NOMO-1 treated with DMSO at 0.1 percent for 48 hours (cell line): ENCODE data around the gene GRIA2.
"Not testable (repeated sequence)": the region's sequence is repeated elsewhere in the genome, so short reads cannot be mapped to it uniquely, and the experiment has no call there.

Experiments
- DNase-seq: peaks from one replicate; lab custom pipeline; 2025; ENCODE audit not compliant: unreplicated experiment; lab: John Stamatoyannopoulos, UW

GRIA2 gene

DNA sequence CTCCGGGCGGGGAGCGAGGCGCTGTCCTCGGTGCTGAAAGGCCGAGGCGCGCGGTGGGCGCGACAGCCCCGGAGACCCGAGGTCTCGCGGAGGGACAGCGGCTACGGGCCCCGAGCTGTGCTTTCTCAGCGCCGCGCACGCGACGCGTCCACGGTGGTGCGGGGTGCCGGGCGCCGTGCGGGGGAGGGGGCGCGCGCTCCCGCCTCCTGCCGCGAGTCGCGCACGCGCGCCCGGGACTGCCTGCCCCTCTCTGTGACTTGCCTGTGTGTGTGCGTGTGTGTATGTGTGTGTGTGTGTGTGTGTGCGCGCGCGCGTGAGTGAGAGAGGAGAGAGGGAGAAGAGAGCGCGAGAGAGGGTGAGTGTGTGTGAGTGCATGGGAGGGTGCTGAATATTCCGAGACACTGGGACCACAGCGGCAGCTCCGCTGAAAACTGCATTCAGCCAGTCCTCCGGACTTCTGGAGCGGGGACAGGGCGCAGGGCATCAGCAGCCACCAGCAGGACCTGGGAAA is at the start of gene GRIA2:
TSS of gene GRIA2 (plus strand) at position 358 of the 511 bp plus-strand sequence. CDS start 315 bp downstream, outside the sequence.
- DNase-seq, result no peak

DNA sequence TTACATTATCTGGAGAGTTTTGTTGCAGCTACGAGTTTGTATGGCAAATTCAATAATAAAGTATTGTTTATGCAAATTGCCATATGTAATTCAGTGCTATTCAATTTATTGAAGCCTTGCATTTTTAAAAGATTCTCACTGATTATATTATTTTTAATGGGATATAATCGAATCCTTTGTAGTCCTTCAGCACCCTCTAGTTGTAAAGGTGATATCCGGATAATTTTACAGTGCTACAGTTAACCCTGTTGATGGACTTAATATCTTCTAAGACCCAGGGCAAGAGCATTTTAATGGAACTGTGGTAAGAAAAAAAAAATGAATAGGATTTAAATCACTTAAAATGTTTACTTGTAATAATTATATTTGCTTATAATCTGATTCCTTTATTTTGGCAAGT is 48.5 kb upstream of the GRIA2 start:
- DNase-seq, result no peak

DNA sequence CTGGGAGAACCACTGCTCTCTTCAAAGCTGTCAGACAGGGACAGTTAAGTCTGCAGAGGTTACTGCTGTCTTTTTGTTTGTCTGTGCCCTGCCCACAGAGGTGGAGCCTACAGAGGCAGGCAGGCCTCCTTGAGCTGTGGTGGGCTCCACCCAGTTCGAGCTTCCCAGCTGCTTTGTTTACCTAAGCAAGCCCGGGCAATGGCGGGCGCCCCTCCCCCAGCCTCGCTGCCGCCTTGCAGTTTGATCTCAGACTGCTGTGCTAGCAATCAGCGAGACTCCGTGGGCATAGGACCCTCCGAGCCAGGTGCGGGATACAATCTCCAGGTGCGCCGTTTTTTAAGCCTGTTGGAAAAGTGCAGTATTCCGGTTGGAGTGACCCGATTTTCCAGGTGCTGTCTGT is 40.3 kb upstream of the GRIA2 start:
- not testable (repeated sequence) for DNase-seq

DNA sequence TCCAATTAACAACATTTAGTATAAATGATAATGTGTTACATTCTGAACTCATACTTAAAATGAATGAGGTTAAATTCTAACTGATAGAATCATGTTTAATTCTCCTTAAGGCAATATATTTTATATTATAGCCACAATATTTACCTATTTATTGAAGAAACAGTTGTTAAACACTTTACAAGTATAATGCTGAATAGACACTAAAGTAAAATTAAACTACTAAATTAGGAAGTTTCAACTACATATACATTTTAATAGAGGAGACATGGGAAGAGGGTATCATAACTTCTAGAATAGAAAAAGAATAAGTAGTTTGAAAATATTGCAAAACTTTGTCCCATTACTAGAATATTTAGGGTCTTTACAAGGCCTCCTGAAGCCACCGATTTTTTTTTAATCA is 36.2 kb upstream of the GRIA2 start:
- DNase-seq, result no peak

DNA sequence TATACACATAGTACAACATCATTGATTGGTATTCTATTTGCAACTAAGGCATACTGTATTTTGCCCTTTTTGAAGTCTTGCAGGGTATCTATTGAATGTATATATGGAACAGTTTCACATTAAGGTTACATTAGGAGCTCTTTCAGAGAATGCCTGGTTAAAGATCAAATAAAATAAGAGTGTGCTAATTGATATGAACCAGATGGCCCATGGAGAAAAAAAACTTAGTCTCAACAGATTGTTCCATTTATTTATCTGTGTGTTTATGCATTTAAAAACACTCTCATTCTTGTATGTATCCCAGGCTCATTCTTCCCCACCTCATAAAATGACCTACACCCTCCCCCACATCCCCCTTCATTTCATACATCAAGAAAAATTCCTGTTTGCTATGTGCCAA is 35.2 kb upstream of the GRIA2 start:
- DNase-seq, result no peak

DNA sequence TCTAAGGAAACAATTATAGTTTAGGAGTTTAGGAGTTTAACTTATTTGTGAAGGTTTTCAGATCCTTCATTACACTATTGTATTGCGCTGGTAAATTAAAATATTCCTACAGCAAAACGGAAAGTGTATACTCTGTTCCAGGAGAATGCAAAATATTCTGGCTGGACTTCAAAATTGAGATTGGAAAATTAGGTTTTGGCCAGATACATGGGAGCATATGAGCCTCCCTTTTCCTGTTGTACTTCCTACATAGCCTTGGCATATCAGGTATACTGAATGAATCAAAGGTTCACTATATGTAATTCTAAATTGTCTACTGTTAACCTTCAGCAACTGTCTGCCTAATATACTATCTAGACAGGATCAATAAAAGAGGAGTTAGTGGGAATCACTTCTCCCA is 25.2 kb upstream of the GRIA2 start:
- DNase-seq, result no peak

DNA sequence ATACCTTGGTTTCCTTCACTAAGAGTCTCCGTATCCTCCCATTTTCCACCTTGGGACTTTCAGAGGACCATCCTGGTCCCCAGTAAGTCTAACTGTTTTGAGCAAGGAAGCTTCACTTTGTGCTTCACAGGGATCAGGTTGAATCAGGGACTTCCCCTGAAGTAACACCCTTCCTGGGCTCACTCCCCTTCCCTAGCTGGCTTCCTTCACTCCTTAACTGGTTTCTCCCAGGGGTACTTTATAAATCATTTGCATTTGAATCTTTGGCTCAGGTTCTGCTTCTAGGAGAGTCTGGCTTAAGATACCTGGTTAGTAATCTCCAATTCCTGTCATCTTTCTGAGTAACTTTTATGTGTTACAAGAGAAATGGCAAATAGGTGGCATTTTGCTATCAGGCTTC is 24.5 kb upstream of the GRIA2 start:
- no peak for DNase-seq

DNA sequence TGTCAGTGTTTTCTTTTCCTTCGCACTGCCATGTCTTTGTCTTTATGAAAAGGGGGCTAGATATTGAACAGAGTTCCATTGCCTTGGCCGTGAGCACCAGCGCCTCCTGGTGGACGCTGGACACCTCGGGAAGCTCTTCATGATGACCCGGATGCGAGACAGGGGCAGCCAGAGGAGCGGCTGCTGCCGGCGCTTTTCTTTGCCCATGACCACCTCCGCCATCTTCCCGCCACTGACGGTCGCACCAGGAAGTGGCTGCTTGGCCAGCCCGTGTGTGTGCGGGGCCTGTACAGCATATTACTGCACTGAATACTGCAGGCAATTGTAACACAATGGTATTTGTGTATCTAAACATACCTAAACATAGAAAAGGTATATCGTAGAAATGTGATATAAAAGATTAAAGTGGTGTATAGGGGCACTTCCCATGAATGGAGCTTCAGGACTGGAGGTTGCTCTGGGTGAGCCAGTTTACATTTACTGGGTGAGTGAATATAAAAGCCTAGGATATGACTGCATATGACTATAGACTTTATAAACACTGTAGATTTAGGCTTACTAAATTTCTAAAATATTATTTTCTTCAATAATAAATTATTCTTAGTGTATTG is 15.8 kb upstream of the GRIA2 start:
- DNase-seq, result no peak

DNA sequence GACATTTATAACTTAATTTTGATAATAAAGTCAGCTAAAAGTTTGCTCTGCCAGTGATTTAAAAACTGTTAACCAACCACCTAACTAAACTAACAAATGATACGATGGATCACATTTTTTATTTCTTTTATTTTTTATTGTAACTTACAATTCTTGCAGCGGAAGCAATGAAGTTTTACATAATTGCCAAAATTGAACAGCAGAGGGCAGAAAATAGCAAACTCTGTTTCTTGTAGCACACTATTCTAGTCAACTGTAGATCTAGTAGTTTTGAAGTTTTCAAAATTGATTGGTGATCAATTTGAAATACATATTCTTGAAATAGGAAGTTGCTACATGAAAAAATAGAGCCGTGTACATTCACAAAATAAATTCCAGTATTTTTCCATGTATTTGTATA is 2.8 kb upstream of the GRIA2 start:
- DNase-seq, result peak; percentile 0

DNA sequence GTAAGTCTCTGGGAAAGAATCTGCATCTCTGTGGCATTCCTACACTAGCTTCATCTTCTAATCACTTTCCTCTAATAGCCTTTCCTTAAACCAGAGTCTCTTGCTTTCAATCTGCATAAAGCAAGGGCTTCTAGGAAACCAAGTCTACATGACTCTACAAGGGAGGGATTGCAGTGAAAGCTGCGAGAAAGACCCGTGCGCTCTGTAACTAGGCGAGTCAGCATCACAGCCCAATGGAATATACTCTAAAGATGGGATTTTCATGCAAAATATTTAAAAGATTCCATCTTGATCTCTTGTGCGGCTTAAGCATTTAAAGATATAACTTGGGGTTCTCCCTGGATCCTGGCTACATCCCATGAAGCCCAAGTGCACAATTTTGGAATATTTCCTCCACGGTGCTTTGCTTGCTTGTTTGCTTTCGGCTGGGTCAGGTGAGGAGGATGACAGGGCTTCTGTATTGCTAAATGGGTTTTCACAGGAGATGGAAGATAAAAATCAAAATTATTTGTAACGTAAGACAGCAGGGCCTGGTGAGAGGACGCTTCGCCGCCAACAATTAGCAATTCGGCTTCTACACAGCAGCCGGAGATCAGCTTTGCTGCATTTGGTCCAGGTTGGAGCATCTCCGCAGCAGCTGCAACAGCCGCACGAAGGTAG is 687 bp upstream of the GRIA2 start:
- DNase-seq, result no peak

DNA sequence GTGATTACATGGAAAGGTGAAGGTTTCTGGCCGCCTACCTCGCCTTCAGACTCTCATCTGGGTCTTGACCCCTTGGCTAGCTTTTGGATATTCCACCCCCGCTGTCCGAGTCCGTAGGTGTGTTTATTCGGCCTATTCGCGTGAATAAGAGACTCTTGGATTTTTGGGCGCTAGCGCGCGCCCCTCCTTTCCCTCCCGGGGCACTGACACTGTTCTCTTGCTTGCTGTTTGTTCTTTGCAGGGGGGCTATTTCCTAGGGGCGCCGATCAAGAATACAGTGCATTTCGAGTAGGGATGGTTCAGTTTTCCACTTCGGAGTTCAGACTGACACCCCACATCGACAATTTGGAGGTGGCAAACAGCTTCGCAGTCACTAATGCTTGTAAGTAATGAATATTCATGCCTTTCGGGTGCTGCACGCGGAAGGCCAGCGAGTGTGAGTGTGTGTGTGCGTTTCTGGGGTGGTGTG is 932 bp downstream of the GRIA2 start:
- no peak for DNase-seq

DNA sequence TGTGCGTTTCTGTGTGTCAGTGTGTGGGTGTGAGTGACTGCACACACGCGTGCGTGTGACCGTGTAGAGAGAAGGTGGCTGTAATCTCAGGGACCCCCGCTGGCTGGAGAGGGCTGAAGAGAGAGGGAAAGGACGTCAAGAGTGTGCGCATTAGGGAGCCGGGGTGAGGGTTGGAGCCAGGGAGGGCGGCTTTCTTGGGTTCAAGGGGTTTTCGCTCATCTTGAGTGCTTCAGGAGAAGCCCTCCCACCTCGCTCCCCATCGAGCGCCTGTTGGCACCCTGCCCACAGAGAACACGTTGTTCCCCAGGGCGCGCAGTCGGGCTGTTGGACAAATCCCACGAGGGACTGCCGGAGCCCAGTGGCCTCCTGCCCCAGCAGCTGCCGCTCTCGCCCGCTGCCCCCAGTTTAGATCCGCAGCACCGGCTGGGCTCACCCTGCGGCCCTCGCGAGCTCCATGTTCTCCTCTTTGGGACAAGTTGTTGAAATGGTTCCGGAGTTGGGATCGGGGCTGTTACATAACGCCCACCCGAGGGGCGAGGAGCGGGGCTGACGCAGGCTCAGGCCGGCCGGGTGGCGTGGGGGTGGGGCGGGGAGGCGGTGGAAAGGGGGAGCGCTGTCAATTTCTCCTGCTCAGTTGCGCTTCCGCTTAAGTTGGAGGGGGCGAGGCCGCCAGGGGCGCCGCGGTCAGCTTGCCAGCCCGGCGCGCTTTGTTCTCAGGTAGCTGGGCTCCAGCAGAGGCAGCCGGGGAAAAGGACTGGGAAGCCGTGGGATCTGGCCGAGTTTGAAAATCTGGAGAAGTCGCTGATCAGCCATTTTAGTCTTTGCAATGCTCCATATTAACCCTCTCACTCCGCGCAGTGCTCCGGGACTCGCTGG is 1.6 kb downstream of the GRIA2 start:
- DNase-seq, result no peak

DNA sequence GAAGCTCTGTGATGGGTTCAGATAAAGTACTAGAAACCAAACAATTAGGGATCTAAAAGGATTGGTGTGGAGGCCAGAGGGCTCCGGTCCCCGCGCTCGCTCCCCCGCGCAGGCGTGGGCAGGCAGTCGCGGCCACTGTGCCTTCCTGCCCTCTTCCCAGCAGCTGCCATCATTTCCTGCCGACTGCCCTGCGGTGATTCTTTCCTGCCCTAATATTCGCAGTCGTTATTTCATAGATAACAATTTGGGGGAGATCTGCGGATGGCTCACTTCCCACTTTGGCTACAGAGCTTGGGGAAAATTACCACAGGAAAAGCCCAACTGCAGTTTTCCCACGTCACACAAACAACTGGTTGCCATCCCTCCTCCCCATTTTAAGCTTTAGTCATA is 2.2 kb downstream of the GRIA2 start:
- DNase-seq, result no peak

DNA sequence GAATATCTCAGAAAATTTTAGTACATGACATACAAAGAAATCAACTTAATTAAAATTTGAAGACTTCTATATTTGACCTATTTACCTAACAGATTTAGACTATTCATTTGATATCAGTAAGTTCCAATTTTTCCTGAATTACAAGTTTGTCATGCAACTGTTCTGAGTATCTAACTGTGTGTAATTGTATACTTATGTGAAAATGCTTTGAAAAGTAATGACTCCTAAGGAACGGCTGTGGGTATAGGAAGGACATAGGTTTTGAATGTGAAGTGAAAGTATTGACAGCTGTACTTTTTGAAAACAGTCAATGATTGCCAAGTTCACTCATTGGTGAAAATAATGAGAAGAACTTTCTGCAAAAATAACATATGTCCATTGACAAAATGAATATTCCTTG is 2.9 kb downstream of the GRIA2 start:
- DNase-seq, result no peak

DNA sequence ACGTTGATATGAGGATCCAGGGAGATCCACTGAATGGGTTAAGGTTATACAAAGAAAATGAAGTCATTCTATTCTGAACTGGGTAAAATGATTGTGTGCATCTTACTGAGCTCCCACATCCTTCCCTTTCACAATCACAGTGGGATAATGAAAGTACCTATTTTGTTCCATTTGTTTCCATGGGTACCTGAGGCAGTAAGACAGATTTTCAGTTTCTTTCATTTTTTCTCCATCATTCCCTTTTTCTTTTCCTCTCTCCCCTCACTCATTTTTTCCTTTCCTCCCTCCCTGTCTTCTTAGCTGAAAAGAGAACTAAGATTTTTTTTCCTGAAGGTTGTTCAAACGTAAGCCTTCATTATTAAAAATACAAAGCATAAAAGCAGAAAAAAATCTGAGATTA is 4.6 kb downstream of the GRIA2 start:
- no peak for DNase-seq

DNA sequence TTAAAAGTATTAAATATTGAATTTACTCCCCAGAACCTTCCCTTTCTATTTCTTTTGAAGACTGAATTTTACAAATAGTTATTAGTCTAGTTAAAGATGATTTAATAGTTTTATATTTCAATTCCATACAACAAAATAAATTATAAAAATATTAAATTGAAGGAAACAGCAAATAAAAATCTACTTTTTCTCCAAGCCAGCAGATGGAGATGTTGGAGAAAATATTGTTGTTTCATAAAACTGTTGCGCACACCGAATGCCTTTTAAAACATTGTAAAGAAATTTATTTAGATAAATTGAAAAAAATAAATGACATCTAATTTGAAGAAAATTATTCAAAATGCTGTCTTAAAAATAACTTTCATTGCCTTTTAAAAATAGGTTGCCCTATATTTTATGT is 5.5 kb downstream of the GRIA2 start:
- no peak for DNase-seq

DNA sequence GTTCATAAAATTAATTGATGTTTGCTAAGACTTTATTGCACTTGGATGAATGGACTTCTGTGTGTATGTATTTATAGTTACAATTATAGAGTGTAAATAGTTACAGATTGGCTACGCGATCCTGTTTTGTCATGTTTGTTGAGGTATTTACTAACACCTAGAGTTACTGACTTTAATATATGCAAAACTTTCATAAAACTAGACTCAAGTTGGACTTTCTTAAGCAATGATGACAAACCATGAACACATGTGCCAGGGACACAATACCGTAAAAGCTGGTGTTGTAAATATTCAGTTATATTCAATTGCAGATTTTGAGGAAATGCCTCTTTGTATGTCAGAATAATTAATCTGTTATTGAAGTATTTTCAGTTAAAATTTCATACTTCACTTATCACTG is 6.1 kb downstream of the GRIA2 start:
- no peak for DNase-seq

DNA sequence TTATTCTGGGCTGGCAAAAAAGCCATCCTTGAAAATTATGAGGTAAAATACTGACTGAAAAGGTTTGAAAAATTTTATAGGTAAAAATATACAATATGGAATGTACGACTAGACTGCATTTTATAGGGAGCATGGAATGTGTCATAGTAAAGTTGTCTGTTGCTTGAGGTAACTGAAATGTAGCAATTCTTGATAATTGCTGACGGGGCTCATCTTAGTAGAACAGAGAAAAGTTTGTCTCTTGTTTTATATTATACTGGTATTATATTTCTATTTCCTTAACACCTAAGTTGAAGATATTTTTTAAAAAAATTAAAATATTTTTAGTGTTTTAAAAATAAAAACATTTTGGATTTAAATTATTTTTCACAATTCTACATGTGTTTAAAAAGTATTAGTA is 11.0 kb downstream of the GRIA2 start:
- no peak for DNase-seq

DNA sequence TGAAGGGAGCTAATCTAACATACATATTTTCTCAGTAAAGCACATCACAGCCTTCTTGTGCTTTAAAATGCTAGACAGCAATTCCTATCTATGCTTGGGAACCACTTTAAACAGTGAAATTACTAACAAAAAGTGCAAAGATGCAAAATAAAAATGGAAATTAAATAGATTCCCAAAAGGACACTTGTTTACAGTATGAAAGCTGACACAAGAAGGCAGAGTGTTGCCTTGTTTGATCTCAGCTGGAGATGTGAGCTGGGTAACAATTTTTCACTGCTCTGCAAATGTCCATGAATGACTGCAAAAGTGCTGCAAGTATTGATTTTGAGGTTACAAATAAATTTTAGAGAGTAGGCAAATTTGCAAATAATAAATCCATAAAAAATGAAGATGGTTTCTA is 22.3 kb downstream of the GRIA2 start:
- DNase-seq, result no peak

DNA sequence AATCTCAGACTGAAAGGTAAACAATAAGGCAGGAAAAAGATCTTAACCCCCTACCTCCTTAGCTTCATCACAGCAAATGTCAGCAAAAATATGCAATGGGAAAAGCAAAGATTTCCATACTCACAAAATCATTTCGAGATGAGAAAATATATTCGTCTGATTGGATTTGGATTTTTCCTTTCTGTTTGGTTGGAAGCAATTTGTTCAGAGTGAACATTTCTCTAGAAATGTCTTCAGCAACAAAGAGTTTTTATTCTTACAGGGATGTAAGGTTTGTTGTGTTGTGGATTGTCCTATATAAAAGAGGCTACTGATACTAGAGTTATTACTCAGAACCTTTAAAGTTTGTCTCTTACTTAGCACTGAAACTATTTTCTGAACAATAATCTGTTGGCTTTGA is 23.8 kb downstream of the GRIA2 start:
- no peak for DNase-seq

DNA sequence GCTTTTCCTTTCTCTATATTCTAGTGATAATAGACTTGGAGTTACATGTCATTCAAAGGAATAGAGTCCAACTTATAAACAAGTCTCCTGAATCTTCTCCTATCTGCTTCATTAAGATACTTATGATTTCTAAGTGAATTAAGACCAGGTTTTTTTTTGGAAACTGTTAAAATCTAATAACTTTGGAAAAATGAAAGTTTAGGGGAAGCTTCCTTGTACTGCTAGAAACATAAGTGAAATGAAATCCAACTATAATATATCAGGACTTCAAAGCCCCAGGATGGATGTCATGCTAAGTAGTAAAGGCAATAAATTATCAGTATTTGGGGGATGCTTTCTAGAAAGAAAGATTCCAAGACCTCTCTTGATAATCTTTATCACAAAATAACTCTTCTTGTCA is 24.8 kb downstream of the GRIA2 start:
- no peak for DNase-seq

DNA sequence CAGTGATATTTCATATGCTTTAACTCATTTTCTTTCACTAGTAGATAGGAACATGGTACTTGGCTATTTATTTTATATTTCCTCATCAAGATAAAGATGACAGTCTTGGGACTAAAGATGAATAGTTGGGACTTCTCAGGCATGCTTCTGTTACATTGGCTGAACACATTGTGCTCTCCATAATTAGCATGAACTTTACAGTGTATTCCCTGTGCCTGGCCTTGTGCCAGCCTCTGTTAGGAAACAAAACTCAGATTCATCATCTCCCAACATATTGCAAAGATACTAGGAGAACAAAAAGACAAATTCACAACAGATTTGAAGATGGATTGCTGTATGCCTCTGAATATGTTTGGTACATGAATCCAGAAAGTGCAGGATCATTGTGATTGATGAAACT is 26.4 kb downstream of the GRIA2 start:
- no peak for DNase-seq
